Amniotic epithelial cell (primary cell): Measurements from ENCODE around the gene KIF5C.

Experiments used
- DNase-seq: peaks from one replicate; pipeline ENCODE4 v3.0.0-alpha.2; 2010; ENCODE audit warnings: low read depth

Gene KIF5C

GRCh38 chr2:148888003-148888501, 13.0 kb downstream of the KIF5C start:
- no peak for DNase-seq

GRCh38 chr2:148888986-148889385, 14.0 kb downstream of the KIF5C start:
- DNase-seq = no peak

GRCh38 chr2:148893906-148894305, 18.9 kb downstream of the KIF5C start:
- DNase-seq = no peak

GRCh38 chr2:148896136-148896535, 21.1 kb downstream of the KIF5C start:
- DNase-seq = no peak

- DNase-seq = no peak
Observed at GRCh38 chr2:148899638-148900318, 24.8 kb downstream of the KIF5C start.

- no peak for DNase-seq
Observed at GRCh38 chr2:148900350-148900837, 25.4 kb downstream of the KIF5C start.

- DNase-seq = no peak
Observed at GRCh38 chr2:148901142-148901541, 26.1 kb downstream of the KIF5C start.

- DNase-seq = no peak
Observed at GRCh38 chr2:148902798-148903197, 27.8 kb downstream of the KIF5C start.

- no peak for DNase-seq
Observed at GRCh38 chr2:148903294-148903693, 28.3 kb downstream of the KIF5C start.

- no peak for DNase-seq
Observed at GRCh38 chr2:148903979-148904378, 29.0 kb downstream of the KIF5C start.

- DNase-seq = no peak
Observed at GRCh38 chr2:148906124-148906523, 31.1 kb downstream of the KIF5C start.

- no peak for DNase-seq
Observed at GRCh38 chr2:148907085-148907785, 32.2 kb downstream of the KIF5C start.

- peak; percentile 20 for DNase-seq
Observed at GRCh38 chr2:148909114-148909513, 34.1 kb downstream of the KIF5C start.

GRCh38 chr2:148913061-148913460, 38.0 kb downstream of the KIF5C start:
- DNase-seq = no peak

- DNase-seq = no peak
Observed at GRCh38 chr2:148913492-148913891, 38.5 kb downstream of the KIF5C start.

- no peak for DNase-seq
Observed at GRCh38 chr2:148914463-148914862, 39.4 kb downstream of the KIF5C start.

GRCh38 chr2:148917431-148917830, 42.4 kb downstream of the KIF5C start:
- no peak for DNase-seq

GRCh38 chr2:148918554-148918953, 43.5 kb downstream of the KIF5C start:
- no peak for DNase-seq

GRCh38 chr2:148920559-148920958, 45.5 kb downstream of the KIF5C start:
- no peak for DNase-seq

- DNase-seq = no peak
Observed at GRCh38 chr2:148922062-148922461, 47.0 kb downstream of the KIF5C start.

- no peak for DNase-seq
Observed at GRCh38 chr2:148922776-148923475, 47.9 kb downstream of the KIF5C start.

- DNase-seq = no peak
Observed at GRCh38 chr2:148924514-148925178, 49.6 kb downstream of the KIF5C start.
